Mammary epithelial cell (primary cell): ENCODE results near the gene TAL2.

Source experiments
- EZH2 ChIP-seq: IDR thresholded peaks from 2 replicates; pipeline ENCODE4 v1.6.1; 2012; ENCODE audit warnings: low read length, inconsistent platforms, borderline replicate concordance
- TF ChIP-seq, protein P1 (sequence below), 2 donors: IDR thresholded peaks in 1 of 2; conservative IDR thresholded peaks in 1 of 2; 2 replicates each; pipeline ENCODE4 v1.5.1; 2011 to 2012; ENCODE audit warnings: inconsistent platforms in 2 of 2, low read length in 2 of 2, mild to moderate bottlenecking in 2 of 2, control low read depth in 1 of 2, low read depth in 1 of 2; ENCODE audit not compliant: insufficient read depth in 1 of 2; ENCODE audit errors: extremely low read depth in 1 of 2

DNA sequence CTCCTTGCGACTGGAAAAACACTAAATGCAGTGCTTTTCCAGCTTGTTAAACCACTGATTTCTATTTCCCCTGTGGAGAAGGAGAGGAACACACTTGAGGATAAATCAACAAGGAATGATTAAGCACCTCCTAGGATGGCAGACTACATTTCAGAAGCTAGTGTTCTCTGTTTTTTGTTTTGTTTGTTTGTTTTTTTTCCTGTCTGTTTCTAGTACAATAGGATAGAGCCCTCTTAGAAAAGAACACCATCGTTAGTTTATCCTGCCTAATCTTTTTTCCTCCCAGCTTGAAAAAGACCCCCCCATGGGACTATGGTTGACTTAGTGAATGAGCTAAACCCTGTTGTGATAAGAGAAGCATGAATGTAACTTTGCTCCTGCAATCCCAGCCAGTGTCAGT is 3.9 kb upstream of the TAL2 start:
- TF ChIP-seq, protein P1, sequence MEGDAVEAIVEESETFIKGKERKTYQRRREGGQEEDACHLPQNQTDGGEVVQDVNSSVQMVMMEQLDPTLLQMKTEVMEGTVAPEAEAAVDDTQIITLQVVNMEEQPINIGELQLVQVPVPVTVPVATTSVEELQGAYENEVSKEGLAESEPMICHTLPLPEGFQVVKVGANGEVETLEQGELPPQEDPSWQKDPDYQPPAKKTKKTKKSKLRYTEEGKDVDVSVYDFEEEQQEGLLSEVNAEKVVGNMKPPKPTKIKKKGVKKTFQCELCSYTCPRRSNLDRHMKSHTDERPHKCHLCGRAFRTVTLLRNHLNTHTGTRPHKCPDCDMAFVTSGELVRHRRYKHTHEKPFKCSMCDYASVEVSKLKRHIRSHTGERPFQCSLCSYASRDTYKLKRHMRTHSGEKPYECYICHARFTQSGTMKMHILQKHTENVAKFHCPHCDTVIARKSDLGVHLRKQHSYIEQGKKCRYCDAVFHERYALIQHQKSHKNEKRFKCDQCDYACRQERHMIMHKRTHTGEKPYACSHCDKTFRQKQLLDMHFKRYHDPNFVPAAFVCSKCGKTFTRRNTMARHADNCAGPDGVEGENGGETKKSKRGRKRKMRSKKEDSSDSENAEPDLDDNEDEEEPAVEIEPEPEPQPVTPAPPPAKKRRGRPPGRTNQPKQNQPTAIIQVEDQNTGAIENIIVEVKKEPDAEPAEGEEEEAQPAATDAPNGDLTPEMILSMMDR (conservative IDR thresholded peaks at IDR 0.05 in 1 of 2, IDR thresholded peaks at IDR 0.05 in 1 of 2; ENCODE audit: extremely low read depth in 1 of 2, insufficient read depth in 1 of 2, low read depth in 1 of 2, low read length in 2 of 2) = no peak
- no peak for TF ChIP-seq EZH2
